ENCODE measurements around the gene UNKL. TPM values are rescaled to one million over a fixed set of nuclear protein-coding genes. Genes with fewer than 3 reads are reported as not detected.

The UNKL gene
- total RNA-seq, 1 experiment from 2014 or later = 18.8 TPM

DNA sequence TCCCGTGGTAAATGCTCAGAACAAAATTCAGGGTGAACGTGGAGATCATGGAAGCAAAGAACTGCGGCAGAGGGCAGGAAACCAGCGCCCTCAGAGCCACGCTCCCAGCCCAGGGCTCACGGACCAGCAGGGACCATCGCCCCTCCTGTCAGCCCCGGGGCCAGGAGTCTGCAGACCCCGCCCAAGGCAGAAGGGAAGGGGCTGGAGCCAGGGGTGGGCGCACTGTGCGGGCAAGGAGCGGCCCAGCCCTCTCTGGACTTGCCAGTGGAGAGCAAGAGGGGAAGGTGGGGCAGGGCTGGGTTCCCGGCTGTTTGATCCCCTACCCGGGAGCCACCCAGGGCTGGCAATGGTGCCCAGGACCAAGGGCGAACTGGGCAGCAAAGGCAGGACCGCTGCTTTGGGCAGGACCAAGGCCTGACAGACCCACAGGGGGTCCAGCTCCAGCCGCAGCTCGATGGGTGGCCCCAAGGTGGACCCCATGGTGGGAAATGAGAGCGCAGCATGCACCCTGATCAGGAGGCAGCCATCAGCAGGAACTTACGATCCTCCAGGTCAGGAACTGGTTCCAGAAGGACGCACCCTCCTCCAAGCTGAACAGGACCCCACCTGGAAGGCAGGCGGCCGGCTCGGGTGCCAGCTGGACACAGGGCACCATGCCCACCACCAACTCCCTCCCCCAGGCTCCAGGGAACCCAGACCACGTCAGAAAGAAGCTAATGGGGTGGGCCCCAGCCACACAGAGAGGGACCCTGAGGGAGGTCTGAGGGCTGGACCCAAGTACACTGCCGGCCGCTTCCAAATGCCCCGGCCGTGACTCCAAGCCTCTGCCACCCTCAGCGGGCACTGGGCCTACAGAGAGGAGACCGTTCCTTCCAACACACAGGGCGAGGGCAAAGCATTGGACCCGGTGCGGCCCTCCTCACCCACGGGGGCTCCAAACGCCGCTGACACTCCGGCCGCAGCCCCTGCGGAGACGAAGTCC is 41.0 kb upstream of the UNKL start:
- TF ChIP-seq EZH2phosphoT487 (IDR thresholded peaks at IDR 0.05; ENCODE audit: borderline replicate concordance, low read length) (no peak), EZH2 (IDR thresholded peaks at IDR 0.05; ENCODE audit: low read length, unreplicated experiment) (no peak)
- TF ChIP-seq, protein P1, sequence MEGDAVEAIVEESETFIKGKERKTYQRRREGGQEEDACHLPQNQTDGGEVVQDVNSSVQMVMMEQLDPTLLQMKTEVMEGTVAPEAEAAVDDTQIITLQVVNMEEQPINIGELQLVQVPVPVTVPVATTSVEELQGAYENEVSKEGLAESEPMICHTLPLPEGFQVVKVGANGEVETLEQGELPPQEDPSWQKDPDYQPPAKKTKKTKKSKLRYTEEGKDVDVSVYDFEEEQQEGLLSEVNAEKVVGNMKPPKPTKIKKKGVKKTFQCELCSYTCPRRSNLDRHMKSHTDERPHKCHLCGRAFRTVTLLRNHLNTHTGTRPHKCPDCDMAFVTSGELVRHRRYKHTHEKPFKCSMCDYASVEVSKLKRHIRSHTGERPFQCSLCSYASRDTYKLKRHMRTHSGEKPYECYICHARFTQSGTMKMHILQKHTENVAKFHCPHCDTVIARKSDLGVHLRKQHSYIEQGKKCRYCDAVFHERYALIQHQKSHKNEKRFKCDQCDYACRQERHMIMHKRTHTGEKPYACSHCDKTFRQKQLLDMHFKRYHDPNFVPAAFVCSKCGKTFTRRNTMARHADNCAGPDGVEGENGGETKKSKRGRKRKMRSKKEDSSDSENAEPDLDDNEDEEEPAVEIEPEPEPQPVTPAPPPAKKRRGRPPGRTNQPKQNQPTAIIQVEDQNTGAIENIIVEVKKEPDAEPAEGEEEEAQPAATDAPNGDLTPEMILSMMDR (conservative IDR thresholded peaks at IDR 0.05; ENCODE audit: low read depth, low read length) = no peak
- DNase-seq (no peak), ATAC-seq (no peak)
- Histone ChIP-seq H3K9ac (ENCODE audit: low read length) (no peak overlapping the region), H3K79me2 (ENCODE audit: low read length) (no peaks in the 10 kb centered on the region), H3K27ac (ENCODE audit: low read length) (no peak overlapping the region), H3K36me3 (ENCODE audit: low read depth, low read length) (no peaks in the 10 kb centered on the region), H2AFZ (ENCODE audit: low read length) (no peak overlapping the region), H3K9me3 (ENCODE audit: low read length) (no peaks in the 10 kb centered on the region), H3K4me1 (ENCODE audit: insufficient read depth, low read length) (no peaks in the 10 kb centered on the region), H4K20me1 (ENCODE audit: low read length) (no peaks in the 10 kb centered on the region), H3K4me2 (ENCODE audit: low read length) (no peak overlapping the region), H3K27me3 (ENCODE audit: low read length) (no peaks in the 10 kb centered on the region), H3K9me2 (replicated peaks; ENCODE audit: low read length) (no peaks in the 10 kb centered on the region), H3K4me3 (ENCODE audit: low read length) (no peak overlapping the region), H3F3A (ENCODE audit: low read length, unreplicated experiment) (no peaks in the 10 kb centered on the region)
- BruUV-seq (replicated peaks) = no TSS peak
- CTCF ChIA-PET = no interaction called here
- intact Hi-C loops (cut with micrococcal nuclease) = no loop called here
- POLR2A ChIA-PET (ENCODE audit: unreplicated experiment) = no interaction called here

DNA sequence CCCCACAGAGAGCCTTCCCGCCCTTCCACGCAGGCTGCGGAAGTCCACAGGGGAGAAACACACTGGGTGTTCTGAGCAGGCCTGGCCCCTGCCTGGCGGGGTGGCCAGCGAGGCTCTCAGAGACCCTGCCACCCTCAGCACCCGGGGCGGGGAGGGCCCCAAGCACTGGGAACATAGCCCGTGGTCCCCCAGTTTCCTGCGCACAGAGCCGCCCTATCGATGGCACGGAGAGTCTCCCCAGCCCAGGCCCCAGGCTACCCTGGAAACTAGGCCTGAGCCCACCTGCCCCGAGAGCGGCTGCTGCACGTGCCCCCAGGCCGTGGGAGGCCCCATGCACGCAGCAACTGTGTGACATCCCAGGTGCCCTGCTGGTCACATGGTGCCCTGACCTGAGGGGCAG is 40.1 kb upstream of the UNKL start:
- Histone ChIP-seq H3K4me2 (ENCODE audit: low read length) (no peak overlapping the region), H3K36me3 (ENCODE audit: low read depth, low read length) (no peaks in the 10 kb centered on the region), H3K27ac (ENCODE audit: low read length) (no peak overlapping the region), H3K27me3 (ENCODE audit: low read length) (no peaks in the 10 kb centered on the region), H2AFZ (ENCODE audit: low read length) (no peak overlapping the region), H3K4me1 (ENCODE audit: insufficient read depth, low read length) (no peaks in the 10 kb centered on the region), H3K79me2 (ENCODE audit: low read length) (no peaks in the 10 kb centered on the region), H3F3A (ENCODE audit: low read length, unreplicated experiment) (no peaks in the 10 kb centered on the region), H3K9me3 (ENCODE audit: low read length) (no peaks in the 10 kb centered on the region), H3K9me2 (replicated peaks; ENCODE audit: low read length) (no peaks in the 10 kb centered on the region), H3K9ac (ENCODE audit: low read length) (no peak overlapping the region), H4K20me1 (ENCODE audit: low read length) (no peaks in the 10 kb centered on the region), H3K4me3 (ENCODE audit: low read length) (no peak overlapping the region)
- BruUV-seq (replicated peaks) = no TSS peak
- ChIA-PET POLR2A (ENCODE audit: unreplicated experiment) (no interaction called here), CTCF (no interaction called here)
- ATAC-seq (no peak), DNase-seq (no peak)
- intact Hi-C loops (cut with micrococcal nuclease) = no loop called here
- TF ChIP-seq, protein P1 (conservative IDR thresholded peaks at IDR 0.05; ENCODE audit: low read depth, low read length) = no peak
- no peak for TF ChIP-seq EZH2phosphoT487 (IDR thresholded peaks at IDR 0.05; ENCODE audit: borderline replicate concordance, low read length)
- TF ChIP-seq EZH2 (IDR thresholded peaks at IDR 0.05; ENCODE audit: low read length, unreplicated experiment) = no peak

DNA sequence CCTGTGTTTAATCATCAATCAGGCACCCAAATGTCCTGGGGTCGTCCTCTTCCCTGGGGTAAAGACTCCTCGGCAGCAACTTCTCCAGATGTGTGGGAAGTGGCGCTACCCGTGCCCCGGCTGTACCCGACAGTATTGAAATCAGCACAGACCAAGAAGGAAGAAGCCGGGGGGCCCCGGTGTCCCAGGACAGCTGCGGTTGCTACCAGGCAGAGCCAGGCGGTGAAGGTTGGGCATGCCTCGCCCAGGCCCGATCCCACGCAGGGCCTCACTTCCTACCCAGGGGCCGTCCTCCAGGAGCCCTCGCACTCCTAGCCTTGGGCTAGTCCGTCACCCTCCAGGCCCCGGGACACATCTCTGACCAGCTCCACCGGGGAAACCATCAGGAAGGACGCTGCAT is 38.8 kb upstream of the UNKL start:
- DNase-seq (no peak), ATAC-seq (no peak)
- Histone ChIP-seq H3K4me1 (ENCODE audit: insufficient read depth, low read length) (no peaks in the 10 kb centered on the region), H3K9me2 (replicated peaks; ENCODE audit: low read length) (no peaks in the 10 kb centered on the region), H2AFZ (ENCODE audit: low read length) (no peak overlapping the region), H3K4me2 (ENCODE audit: low read length) (no peak overlapping the region), H3K9me3 (ENCODE audit: low read length) (no peaks in the 10 kb centered on the region), H4K20me1 (ENCODE audit: low read length) (no peaks in the 10 kb centered on the region), H3K36me3 (ENCODE audit: low read depth, low read length) (no peaks in the 10 kb centered on the region), H3K27me3 (ENCODE audit: low read length) (no peaks in the 10 kb centered on the region), H3K79me2 (ENCODE audit: low read length) (no peaks in the 10 kb centered on the region), H3K27ac (ENCODE audit: low read length) (no peak overlapping the region), H3K4me3 (ENCODE audit: low read length) (no peak overlapping the region), H3K9ac (ENCODE audit: low read length) (no peak overlapping the region), H3F3A (ENCODE audit: low read length, unreplicated experiment) (no peaks in the 10 kb centered on the region)
- BruUV-seq (replicated peaks) = no TSS peak
- POLR2A ChIA-PET (ENCODE audit: unreplicated experiment) = no interaction called here
- TF ChIP-seq EZH2 (IDR thresholded peaks at IDR 0.05; ENCODE audit: low read length, unreplicated experiment) = no peak
- no peak for TF ChIP-seq EZH2phosphoT487 (IDR thresholded peaks at IDR 0.05; ENCODE audit: borderline replicate concordance, low read length)
- TF ChIP-seq, protein P1 (conservative IDR thresholded peaks at IDR 0.05; ENCODE audit: low read depth, low read length) = no peak
- CTCF ChIA-PET = no interaction called here
- intact Hi-C loops (cut with micrococcal nuclease) = no loop called here
